GM12801 (cell line): ENCODE results near the gene AGAP1.

Experiments
- TF ChIP-seq, protein P1 (sequence below): IDR thresholded peaks from one replicate; pipeline ENCODE4 v1.5.1; 2011; ENCODE audit warnings: control low read depth; ENCODE audit not compliant: insufficient read length; ENCODE audit errors: extremely low read depth

The AGAP1 gene

GRCh38 chr2:235900631-235901030 is 406.8 kb downstream of the AGAP1 start:
- TF ChIP-seq, protein P1, sequence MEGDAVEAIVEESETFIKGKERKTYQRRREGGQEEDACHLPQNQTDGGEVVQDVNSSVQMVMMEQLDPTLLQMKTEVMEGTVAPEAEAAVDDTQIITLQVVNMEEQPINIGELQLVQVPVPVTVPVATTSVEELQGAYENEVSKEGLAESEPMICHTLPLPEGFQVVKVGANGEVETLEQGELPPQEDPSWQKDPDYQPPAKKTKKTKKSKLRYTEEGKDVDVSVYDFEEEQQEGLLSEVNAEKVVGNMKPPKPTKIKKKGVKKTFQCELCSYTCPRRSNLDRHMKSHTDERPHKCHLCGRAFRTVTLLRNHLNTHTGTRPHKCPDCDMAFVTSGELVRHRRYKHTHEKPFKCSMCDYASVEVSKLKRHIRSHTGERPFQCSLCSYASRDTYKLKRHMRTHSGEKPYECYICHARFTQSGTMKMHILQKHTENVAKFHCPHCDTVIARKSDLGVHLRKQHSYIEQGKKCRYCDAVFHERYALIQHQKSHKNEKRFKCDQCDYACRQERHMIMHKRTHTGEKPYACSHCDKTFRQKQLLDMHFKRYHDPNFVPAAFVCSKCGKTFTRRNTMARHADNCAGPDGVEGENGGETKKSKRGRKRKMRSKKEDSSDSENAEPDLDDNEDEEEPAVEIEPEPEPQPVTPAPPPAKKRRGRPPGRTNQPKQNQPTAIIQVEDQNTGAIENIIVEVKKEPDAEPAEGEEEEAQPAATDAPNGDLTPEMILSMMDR = no peak

DNA sequence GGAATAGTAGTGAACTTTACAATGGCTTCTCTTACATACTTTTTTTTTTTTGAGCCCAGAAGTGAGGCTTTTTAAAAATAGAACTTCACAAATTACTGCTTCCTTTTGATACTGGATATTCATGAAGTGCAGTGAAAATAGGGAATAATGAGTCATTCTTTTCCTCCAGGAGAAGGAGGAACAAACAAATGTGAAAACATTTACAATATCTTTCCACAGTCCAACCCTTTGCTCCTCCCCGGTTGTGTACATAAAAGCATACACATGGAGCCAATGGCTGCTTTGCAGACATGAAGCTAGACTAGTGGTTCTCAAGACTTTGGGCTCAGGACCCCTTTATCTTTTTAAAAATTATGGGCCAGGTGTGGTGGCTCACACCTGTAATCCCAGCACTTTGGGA is 407.4 kb downstream of the AGAP1 start:
- TF ChIP-seq, protein P1 = no peak

GRCh38 chr2:235903782-235904584 is 410.1 kb downstream of the AGAP1 start:
- TF ChIP-seq, protein P1 = no peak

DNA sequence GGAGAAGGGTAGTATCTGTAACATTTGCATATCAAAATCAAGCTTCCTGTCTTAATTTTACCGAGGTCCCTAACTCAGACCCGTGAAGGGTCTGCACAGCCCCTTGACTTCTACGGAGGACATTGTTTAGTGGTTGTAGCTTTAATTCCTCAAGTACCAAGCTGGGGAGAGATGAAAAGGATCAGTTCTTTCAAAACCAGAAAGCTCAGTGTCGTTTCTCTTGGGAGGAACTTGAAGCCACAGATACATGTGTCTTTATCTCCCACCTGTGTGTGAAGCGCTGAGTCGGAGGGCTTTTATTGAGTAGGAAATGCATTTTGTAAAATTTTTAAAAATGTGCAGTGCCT is 410.7 kb downstream of the AGAP1 start:
- TF ChIP-seq, protein P1 = no peak

GRCh38 chr2:235908826-235909225 is 415.0 kb downstream of the AGAP1 start:
- TF ChIP-seq, protein P1 = no peak

DNA sequence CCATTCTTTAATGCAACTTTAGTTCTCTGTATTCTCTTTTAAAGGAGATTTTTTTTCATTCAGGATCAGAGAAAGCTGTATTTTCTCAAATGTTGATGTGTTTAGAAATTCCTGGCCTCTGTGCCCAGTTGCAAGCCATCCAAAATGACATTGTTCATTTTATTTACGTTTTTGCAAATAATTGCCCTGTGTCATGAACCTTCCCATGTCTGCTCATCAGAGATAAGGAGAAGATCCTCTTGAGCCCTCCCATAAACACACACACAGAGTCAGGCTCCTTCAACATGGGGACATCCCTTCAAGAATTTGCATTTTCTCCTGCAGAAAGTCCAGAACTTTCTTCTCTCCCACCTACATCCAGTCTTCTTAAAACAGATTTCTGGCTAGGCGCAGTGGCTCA is 415.5 kb downstream of the AGAP1 start:
- TF ChIP-seq, protein P1 = no peak

- TF ChIP-seq, protein P1 = no peak
These were observed 416.2 kb downstream of the AGAP1 start for GRCh38 chr2:235910067-235910466.
